Liver (tissue), 3 donors: ENCODE results near the gene CASQ2.

Experiments used
- EGR1 ChIP-seq, 2 donors: IDR thresholded peaks; 2 replicates each; pipeline ENCODE4 v1.6.1; 2016 to 2018; ENCODE audit warnings: antibody characterized with exemption in 2 of 2, low read depth in 2 of 2
- FOXA1 ChIP-seq: IDR thresholded peaks from 2 replicates; pipeline ENCODE4 v1.6.1; 2016; ENCODE audit warnings: antibody characterized with exemption
- GABPA ChIP-seq, 2 donors: IDR thresholded peaks in 1 of 2; conservative IDR thresholded peaks in 1 of 2; 2 replicates each; pipeline ENCODE4 v1.6.1; 2016; ENCODE audit warnings: antibody characterized with exemption in 2 of 2, mild to moderate bottlenecking in 1 of 2, moderate library complexity in 1 of 2
- JUND ChIP-seq, 2 donors: IDR thresholded peaks; 2 replicates each; pipeline ENCODE4 v1.6.1; 2016; ENCODE audit warnings: antibody characterized with exemption in 2 of 2
- MAX ChIP-seq: IDR thresholded peaks from 2 replicates; pipeline ENCODE4 v1.6.1; 2016; ENCODE audit warnings: antibody characterized with exemption
- RAD21 ChIP-seq, 2 donors: IDR thresholded peaks; 2 replicates each; pipeline ENCODE4 v1.6.1; 2016; ENCODE audit warnings: antibody characterized with exemption in 2 of 2, mild to moderate bottlenecking in 2 of 2
- REST ChIP-seq: IDR thresholded peaks from 2 replicates; pipeline ENCODE4 v1.6.1; 2016; ENCODE audit warnings: antibody characterized with exemption, mild to moderate bottlenecking
- RXRA ChIP-seq, 2 donors: IDR thresholded peaks; 2 replicates each; pipeline ENCODE4 v1.6.1; 2017 to 2018; ENCODE audit warnings: antibody characterized with exemption in 2 of 2, mild to moderate bottlenecking in 1 of 2
- TAF1 ChIP-seq: conservative IDR thresholded peaks from 2 replicates; pipeline ENCODE4 v1.6.1; 2016; ENCODE audit warnings: antibody characterized with exemption, mild to moderate bottlenecking
- YY1 ChIP-seq: IDR thresholded peaks from 2 replicates; pipeline ENCODE4 v1.6.1; 2016; ENCODE audit warnings: antibody characterized with exemption, mild to moderate bottlenecking
- TF ChIP-seq, protein P1 (sequence below): fragments of 150-350 bp; IDR thresholded peaks from 2 replicates; pipeline ENCODE4 v1.5.1; 2017; ENCODE audit warnings: improper control_type of control experiment, low read depth, low read length; ENCODE audit not compliant: missing input control
- TF ChIP-seq, protein P2 (sequence below): IDR thresholded peaks from 2 replicates; pipeline ENCODE4 v1.6.1; 2016; ENCODE audit warnings: antibody characterized with exemption
- donor health status: healthy.
- donor health status: healthy.

DNA sequence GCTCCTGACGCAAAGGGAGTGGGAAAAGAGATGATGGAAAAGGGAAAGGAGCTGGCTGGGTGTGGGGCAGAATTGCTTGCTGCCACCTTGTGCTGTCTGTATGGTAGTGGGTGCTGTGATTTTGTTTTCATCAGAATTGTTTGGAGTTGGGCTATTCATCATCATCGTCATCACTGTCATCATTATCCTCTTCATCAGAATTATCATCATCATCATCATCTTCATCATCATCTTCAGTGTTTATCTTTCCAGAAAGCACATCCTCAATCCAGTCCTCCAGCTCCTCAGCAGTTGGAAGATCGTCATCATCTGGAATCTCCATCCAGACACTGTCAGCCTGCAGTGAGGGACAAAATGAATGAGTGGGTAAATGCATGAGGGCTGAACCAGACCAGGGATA, 67.4 kb downstream of the CASQ2 start:
- TF ChIP-seq, protein P1, sequence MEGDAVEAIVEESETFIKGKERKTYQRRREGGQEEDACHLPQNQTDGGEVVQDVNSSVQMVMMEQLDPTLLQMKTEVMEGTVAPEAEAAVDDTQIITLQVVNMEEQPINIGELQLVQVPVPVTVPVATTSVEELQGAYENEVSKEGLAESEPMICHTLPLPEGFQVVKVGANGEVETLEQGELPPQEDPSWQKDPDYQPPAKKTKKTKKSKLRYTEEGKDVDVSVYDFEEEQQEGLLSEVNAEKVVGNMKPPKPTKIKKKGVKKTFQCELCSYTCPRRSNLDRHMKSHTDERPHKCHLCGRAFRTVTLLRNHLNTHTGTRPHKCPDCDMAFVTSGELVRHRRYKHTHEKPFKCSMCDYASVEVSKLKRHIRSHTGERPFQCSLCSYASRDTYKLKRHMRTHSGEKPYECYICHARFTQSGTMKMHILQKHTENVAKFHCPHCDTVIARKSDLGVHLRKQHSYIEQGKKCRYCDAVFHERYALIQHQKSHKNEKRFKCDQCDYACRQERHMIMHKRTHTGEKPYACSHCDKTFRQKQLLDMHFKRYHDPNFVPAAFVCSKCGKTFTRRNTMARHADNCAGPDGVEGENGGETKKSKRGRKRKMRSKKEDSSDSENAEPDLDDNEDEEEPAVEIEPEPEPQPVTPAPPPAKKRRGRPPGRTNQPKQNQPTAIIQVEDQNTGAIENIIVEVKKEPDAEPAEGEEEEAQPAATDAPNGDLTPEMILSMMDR: no peak
- TF ChIP-seq TAF1: no peak
- TF ChIP-seq YY1: no peak
- TF ChIP-seq MAX: no peak
- no peak for TF ChIP-seq REST
- TF ChIP-seq, protein P2, sequence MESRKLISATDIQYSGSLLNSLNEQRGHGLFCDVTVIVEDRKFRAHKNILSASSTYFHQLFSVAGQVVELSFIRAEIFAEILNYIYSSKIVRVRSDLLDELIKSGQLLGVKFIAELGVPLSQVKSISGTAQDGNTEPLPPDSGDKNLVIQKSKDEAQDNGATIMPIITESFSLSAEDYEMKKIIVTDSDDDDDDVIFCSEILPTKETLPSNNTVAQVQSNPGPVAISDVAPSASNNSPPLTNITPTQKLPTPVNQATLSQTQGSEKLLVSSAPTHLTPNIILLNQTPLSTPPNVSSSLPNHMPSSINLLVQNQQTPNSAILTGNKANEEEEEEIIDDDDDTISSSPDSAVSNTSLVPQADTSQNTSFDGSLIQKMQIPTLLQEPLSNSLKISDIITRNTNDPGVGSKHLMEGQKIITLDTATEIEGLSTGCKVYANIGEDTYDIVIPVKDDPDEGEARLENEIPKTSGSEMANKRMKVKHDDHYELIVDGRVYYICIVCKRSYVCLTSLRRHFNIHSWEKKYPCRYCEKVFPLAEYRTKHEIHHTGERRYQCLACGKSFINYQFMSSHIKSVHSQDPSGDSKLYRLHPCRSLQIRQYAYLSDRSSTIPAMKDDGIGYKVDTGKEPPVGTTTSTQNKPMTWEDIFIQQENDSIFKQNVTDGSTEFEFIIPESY: no peak
- no peak for TF ChIP-seq JUND (IDR thresholded peaks at IDR 0.05)
- no peak for TF ChIP-seq EGR1 (IDR thresholded peaks at IDR 0.05; ENCODE audit: low read depth in 2 of 2)
- TF ChIP-seq FOXA1: no peak
- TF ChIP-seq GABPA (IDR thresholded peaks at IDR 0.05 in 1 of 2, conservative IDR thresholded peaks at IDR 0.05 in 1 of 2): no peak
- TF ChIP-seq RXRA (IDR thresholded peaks at IDR 0.05): no peak
- TF ChIP-seq RAD21 (IDR thresholded peaks at IDR 0.05): no peak
